Endothelial cell (in vitro differentiated cells): Measurements from ENCODE around the gene RHBDF2. TPM values are rescaled to one million over a fixed set of nuclear protein-coding genes. Genes with fewer than 3 reads are reported as not detected.
"Not testable (repeated sequence)": the region's sequence is repeated elsewhere in the genome, so short reads cannot be mapped to it uniquely, and the experiment has no call there.

Experiments used
- DNase-seq: peaks from one replicate; pipeline ENCODE4 v3.0.0; 2021; ENCODE audit warnings: low spot score
- H3K27ac Mint-ChIP-seq: one replicate; pipeline ENCODE4 v1.8.0; 2021; ENCODE audit warnings: mixed read lengths, inconsistent platforms; ENCODE audit not compliant: unreplicated experiment
- H3K27me3 Mint-ChIP-seq: one replicate; pipeline ENCODE4 v1.8.0; 2021; ENCODE audit warnings: mild to moderate bottlenecking, moderate library complexity, mixed read lengths, inconsistent platforms; ENCODE audit not compliant: unreplicated experiment
- H3K36me3 Mint-ChIP-seq: one replicate; pipeline ENCODE4 v1.8.0; 2021; ENCODE audit warnings: mild to moderate bottlenecking, low read depth, mixed read lengths, inconsistent platforms; ENCODE audit not compliant: unreplicated experiment
- H3K4me1 Mint-ChIP-seq: one replicate; pipeline ENCODE4 v1.8.0; 2021; ENCODE audit warnings: mild to moderate bottlenecking, mixed read lengths, inconsistent platforms; ENCODE audit not compliant: unreplicated experiment
- H3K4me3 Mint-ChIP-seq: one replicate; pipeline ENCODE4 v1.8.0; 2021; ENCODE audit warnings: mild to moderate bottlenecking, mixed read lengths, inconsistent platforms; ENCODE audit not compliant: unreplicated experiment
- H3K9me3 Mint-ChIP-seq: one replicate; pipeline ENCODE4 v1.8.0; 2021; ENCODE audit warnings: mixed read lengths, inconsistent platforms; ENCODE audit not compliant: unreplicated experiment
- CTCF ChIP-seq: fragments of 200-600 bp; sonication (generic); IDR thresholded peaks from one replicate; pipeline ENCODE4 v1.5.0; 2021; ENCODE audit warnings: antibody characterized with exemption; ENCODE audit not compliant: unreplicated experiment
- total RNA-seq: library from RNA; stranded (reverse); fragmentation: NEBNext Ultra II Directional; extraction: Animal tissue kit (Norgen Biotek cat#: 25700); gene quantifications from one replicate; pipeline ENCODE4 v1.2.1, GENCODE V29; 2021; ENCODE audit not compliant: unreplicated experiment

Gene RHBDF2
- total RNA-seq, 1 donor from 2014 or later, result 39.3 TPM

GRCh38 chr17:76535788-76536510 lies 34.7 kb upstream of the RHBDF2 start:
- no peak for DNase-seq
- no peak for TF ChIP-seq CTCF
- H3K27ac Mint-ChIP-seq, result no peak overlapping the region
- no peaks in the 10 kb centered on the region for H3K9me3 Mint-ChIP-seq
- H3K4me1 Mint-ChIP-seq, result peaks cover 15% of the 10 kb centered on the region
- H3K27me3 Mint-ChIP-seq, result peaks cover 14% of the 10 kb centered on the region
- no peak overlapping the region for H3K4me3 Mint-ChIP-seq
- H3K36me3 Mint-ChIP-seq, result no peaks in the 10 kb centered on the region

GRCh38 chr17:76534831-76535732 lies 33.9 kb upstream of the RHBDF2 start:
- Mint-ChIP-seq H3K9me3 (no peaks in the 10 kb centered on the region), H3K27me3 (peaks cover 14% of the 10 kb centered on the region), H3K36me3 (no peaks in the 10 kb centered on the region), H3K4me3 (no peak overlapping the region), H3K27ac (no peak overlapping the region), H3K4me1 (peaks cover 20% of the 10 kb centered on the region)
- TF ChIP-seq CTCF, result no peak
- no peak for DNase-seq

GRCh38 chr17:76533640-76534359 lies 32.6 kb upstream of the RHBDF2 start:
- not testable (repeated sequence) for DNase-seq, H3K27ac Mint-ChIP-seq, H3K36me3 Mint-ChIP-seq, H3K9me3 Mint-ChIP-seq, H3K4me3 Mint-ChIP-seq
- Mint-ChIP-seq H3K4me1 (peaks cover 15% of the 10 kb centered on the region), H3K27me3 (peaks cover 11% of the 10 kb centered on the region)

GRCh38 chr17:76532072-76532651 lies 30.9 kb upstream of the RHBDF2 start:
- Mint-ChIP-seq H3K9me3 (no peaks in the 10 kb centered on the region), H3K36me3 (no peaks in the 10 kb centered on the region), H3K27me3 (peaks cover 11% of the 10 kb centered on the region), H3K27ac (peak overlapping the region; percentile 28), H3K4me3 (peak overlapping the region; percentile 27), H3K4me1 (peaks cover 11% of the 10 kb centered on the region)
- TF ChIP-seq CTCF, result no peak
- no peak for DNase-seq

- DNase-seq, result no peak
- H3K36me3 Mint-ChIP-seq, result no peaks in the 10 kb centered on the region
- peaks cover 9% of the 10 kb centered on the region for H3K27me3 Mint-ChIP-seq
- peak overlapping the region; percentile 28 for H3K27ac Mint-ChIP-seq
- peak overlapping the region; percentile 27 for H3K4me3 Mint-ChIP-seq
- peaks cover 11% of the 10 kb centered on the region for H3K4me1 Mint-ChIP-seq
- no peaks in the 10 kb centered on the region for H3K9me3 Mint-ChIP-seq
- TF ChIP-seq CTCF, result no peak
Measured at GRCh38 chr17:76531486-76532038, 30.3 kb upstream of the RHBDF2 start.
